IPS-18c (cell line): ENCODE results near the gene LRRC4B.
"Not testable (repeated sequence)": the region's sequence is repeated elsewhere in the genome, so short reads cannot be mapped to it uniquely, and the experiment has no call there.

Experiments
- H3K4me3 ChIP-seq: 2 replicates; pipeline ENCODE4 v1.7.0; 2013; ENCODE audit warnings: low read depth, mild to moderate bottlenecking, low read length, moderate library complexity; ENCODE audit not compliant: insufficient read depth
- H3K9me3 ChIP-seq: one replicate; pipeline ENCODE4 v1.6.1; 2013; ENCODE audit warnings: mild to moderate bottlenecking, low read length, moderate library complexity; ENCODE audit not compliant: control insufficient read depth, insufficient read depth

LRRC4B gene

DNA sequence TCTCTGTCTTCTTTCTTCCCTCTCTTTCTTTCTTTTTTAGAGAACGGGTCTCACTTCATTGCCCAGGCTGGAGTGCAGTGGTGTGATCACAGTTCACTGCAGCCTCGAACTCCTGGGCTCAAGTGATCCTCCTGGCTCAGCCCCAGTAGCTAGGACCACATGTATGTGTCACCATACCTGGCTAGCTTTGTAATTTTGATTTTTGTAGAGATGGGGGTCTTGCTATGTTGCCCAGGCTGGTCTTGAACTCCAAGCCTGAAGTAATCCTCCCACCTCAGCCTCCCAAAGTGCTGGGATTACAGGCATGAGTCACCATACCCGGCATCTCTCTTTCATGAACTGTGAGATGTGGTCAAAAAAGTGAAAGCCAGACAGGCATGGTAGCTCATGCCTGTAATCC lies 94.9 kb downstream of the LRRC4B start:
- H3K4me3 ChIP-seq, H3K9me3 ChIP-seq: not testable (repeated sequence)

DNA sequence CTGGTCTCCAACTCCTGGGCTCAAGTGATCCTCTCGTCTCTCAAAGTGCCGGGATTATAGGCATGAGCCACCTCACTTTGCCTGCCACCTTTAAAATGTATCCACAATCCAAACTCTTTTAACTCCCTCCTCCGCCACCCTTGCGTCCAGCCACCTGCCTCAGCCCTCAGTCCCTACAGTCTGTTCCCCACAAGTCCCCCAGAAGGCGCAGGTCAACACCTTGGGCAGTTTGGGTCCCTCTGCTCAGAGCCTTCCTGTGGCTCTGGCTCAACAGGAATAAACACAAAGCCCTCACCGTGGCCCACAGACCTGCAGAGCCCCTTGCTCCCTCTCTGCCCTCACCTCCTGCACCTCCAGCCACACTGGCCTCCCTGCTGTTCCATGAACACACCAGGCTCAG lies 99.4 kb downstream of the LRRC4B start:
- Histone ChIP-seq H3K4me3 (no peak overlapping the region), H3K9me3 (no peaks in the 10 kb centered on the region)

DNA sequence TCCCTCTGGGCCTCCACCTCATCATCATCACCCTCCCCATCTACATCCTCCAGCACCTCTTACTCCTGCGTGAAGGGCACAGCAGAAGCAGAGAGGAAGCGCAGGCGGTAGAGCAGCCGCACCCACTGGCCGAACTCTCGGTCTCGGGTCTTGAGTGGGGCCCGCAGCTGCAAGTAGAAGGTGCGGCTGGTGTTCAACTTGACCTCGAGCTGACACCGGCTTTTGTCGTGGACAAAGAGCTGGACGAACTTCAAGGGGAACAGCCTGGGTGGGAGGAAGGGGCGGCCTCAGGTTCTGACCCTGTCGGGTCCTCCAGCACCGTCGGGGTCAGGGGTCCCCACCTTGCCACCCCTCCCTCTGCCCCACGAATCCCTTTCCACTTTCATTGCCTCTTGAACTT lies 100.7 kb downstream of the LRRC4B start:
- H3K4me3 ChIP-seq: no peak overlapping the region
- H3K9me3 ChIP-seq: no peaks in the 10 kb centered on the region
